Right renal pelvis (tissue), 4 donors: ENCODE measurements around the gene TTC38. TPM values are rescaled to one million over a fixed set of nuclear protein-coding genes. Genes with fewer than 3 reads are reported as not detected.
"Not testable (repeated sequence)": the region's sequence is repeated elsewhere in the genome, so short reads cannot be mapped to it uniquely, and the experiment has no call there.

Source experiments
- DNase-seq, 4 donors: peaks; one replicate each; pipeline ENCODE4 v3.0.0-alpha.2; 2013; ENCODE audit warnings: low read depth in 4 of 4, low spot score in 3 of 4, missing footprints in 1 of 4
- polyA plus RNA-seq, 4 donors: library from polyadenylated mRNA; unstranded; fragments of 120-200 nt; gene quantifications; one replicate each; pipeline ENCODE4 v1.2.1, GENCODE V29; 2013; ENCODE audit not compliant: insufficient read length in 4 of 4

Gene TTC38
- polyA plus RNA-seq, 4 donors: 45.5 to 68.1 (median 53.0) TPM

- DNase-seq: no peak
Observed at GRCh38 chr22:46293577-46294260, 25.9 kb downstream of the TTC38 start.

GRCh38 chr22:46294784-46295183 is 27.0 kb downstream of the TTC38 start:
- DNase-seq: no peak

GRCh38 chr22:46295277-46295971 is 27.6 kb downstream of the TTC38 start:
- DNase-seq: no peak

GRCh38 chr22:46296257-46297150 is 28.7 kb downstream of the TTC38 start, which contains the start of gene GTSE1:
Gene GTSE1, plus strand, starts transcription at chr22:46296870. Its CDS starts 531 bp downstream, at chr22:46297401.
- DNase-seq: peak; percentile 94 to 98 (median 96)

GRCh38 chr22:46297151-46297812 is 29.5 kb downstream of the TTC38 start:
- DNase-seq: peak in 1 of 4 donors; percentile 5

GRCh38 chr22:46299101-46299500 is 31.3 kb downstream of the TTC38 start:
- DNase-seq: no peak

GRCh38 chr22:46300491-46300890 is 32.7 kb downstream of the TTC38 start:
- DNase-seq: no peak

- no peak for DNase-seq
Observed at GRCh38 chr22:46303347-46303965, 35.6 kb downstream of the TTC38 start.

- no peak for DNase-seq
Observed at GRCh38 chr22:46308283-46308988, 40.6 kb downstream of the TTC38 start.

- DNase-seq: no peak
Observed at GRCh38 chr22:46309526-46310085, 41.8 kb downstream of the TTC38 start.

GRCh38 chr22:46312056-46312455 is 44.2 kb downstream of the TTC38 start:
- no peak for DNase-seq

GRCh38 chr22:46312848-46313247 is 45.0 kb downstream of the TTC38 start:
- DNase-seq: not testable (repeated sequence)

- no peak for DNase-seq
Observed at GRCh38 chr22:46315976-46316375, 48.2 kb downstream of the TTC38 start.

- no peak for DNase-seq
Observed at GRCh38 chr22:46317646-46318045, 49.8 kb downstream of the TTC38 start.

- no peak for DNase-seq
Observed at GRCh38 chr22:46318576-46318975, 50.8 kb downstream of the TTC38 start.

GRCh38 chr22:46319319-46319718 is 51.5 kb downstream of the TTC38 start:
- no peak for DNase-seq

GRCh38 chr22:46320166-46320710 is 52.4 kb downstream of the TTC38 start:
- no peak for DNase-seq

GRCh38 chr22:46320716-46321386 is 53.0 kb downstream of the TTC38 start:
- DNase-seq: no peak
